HepG2 (cell line): ENCODE data around the gene ARHGDIA. TPM values are rescaled to one million over a fixed set of nuclear protein-coding genes. Genes with fewer than 3 reads are reported as not detected.
A peak's percentile ranks its signal among the peaks of the same experiment; 100 is the strongest.

Experiments used
- ATAC-seq: fragments of 200-7000 bp; cut with Tn5 transposase; 3 replicates; pipeline ENCODE4 v1.9.1; 2020; ENCODE audit warnings: mild to moderate bottlenecking, moderate library complexity
- BruUV-seq: library from RNA; stranded (reverse); fragments of 400-500 nt; replicated peaks from 2 replicates; lab custom pipeline; 2021; lab: Mats Ljungman, UMichigan
- CTCF ChIA-PET: fragments of 300-600 bp; formaldehyde crosslinking; extraction: SDS; loops from one replicate; lab custom pipeline; 2021; ENCODE audit warnings: low total read pairs, inconsistent platforms, low intra/inter-chr PET ratio; lab: Yijun Ruan, JAX
- POLR2A ChIA-PET: fragments of 350-600 bp; sonication (Branson Sonifier 250); formaldehyde crosslinking; loops from one replicate; lab custom pipeline; 2020; ENCODE audit warnings: antibody characterized with exemption, inconsistent platforms; lab: Yijun Ruan, JAX
- DNase-seq: peaks from one replicate; pipeline ENCODE4 v3.0.0-alpha.2; 2015; ENCODE audit warnings: low spot score
- FAIRE-seq: peaks from 3 replicates; lab custom pipeline; 2011; peaks lifted over from hg19 to GRCh38; lab: Jason Lieb, UNC
- H2AFZ ChIP-seq: one replicate; pipeline ENCODE4 v1.6.1; 2011; ENCODE audit warnings: low read length, inconsistent platforms
- H3K27ac ChIP-seq: fragments of 300-600 bp; 3 replicates; pipeline ENCODE4 v1.8.0; 2011; ENCODE audit warnings: mixed run types, mild to moderate bottlenecking, mixed read lengths, low read length, inconsistent platforms; ENCODE audit not compliant: insufficient read depth; ENCODE audit errors: extremely low read length
- H3K27me3 ChIP-seq, 2 experiments: fragments of 200-600 bp in 1 of 2; 2 replicates in 1 of 2; 3 replicates in 1 of 2; pipeline versions ENCODE4 v1.6.0 to v1.8.0; 2011; ENCODE audit warnings: low read length in 2 of 2, mild to moderate bottlenecking in 2 of 2, moderate library complexity in 2 of 2, inconsistent platforms in 1 of 2; ENCODE audit not compliant: insufficient read depth in 2 of 2, control insufficient read depth in 1 of 2
- H3K36me3 ChIP-seq, 2 experiments: fragments of 200-600 bp in 1 of 2; replicated peaks in 1 of 2; 2 replicates in 1 of 2; 3 replicates in 1 of 2; pipeline versions ENCODE4 v1.5.1 to v1.8.0; 2011; ENCODE audit warnings: low read length in 2 of 2, inconsistent platforms in 1 of 2; ENCODE audit not compliant: insufficient read depth in 2 of 2, control insufficient read depth in 1 of 2
- H3K4me1 ChIP-seq: 2 replicates; pipeline ENCODE4 v1.5.1; 2012; ENCODE audit warnings: low read length, inconsistent platforms; ENCODE audit not compliant: insufficient read depth
- H3K4me2 ChIP-seq: 2 replicates; pipeline ENCODE4 v1.6.0; 2011; ENCODE audit warnings: low read depth, low read length, inconsistent platforms
- H3K4me3 ChIP-seq, 3 experiments: fragments of 200-600 bp in 1 of 3; sonication (generic), shearing (Covaris generic) in 1 of 3; replicated peaks in 1 of 3; 2 replicates each; pipeline ENCODE4 v1.5.1; 2011 to 2016; ENCODE audit warnings: low read length in 3 of 3, inconsistent platforms in 2 of 3, low read depth in 2 of 3, mild to moderate bottlenecking in 2 of 3, control low read depth in 1 of 3, mixed read lengths in 1 of 3; ENCODE audit not compliant: insufficient read depth in 1 of 3
- H3K79me2 ChIP-seq: one replicate; pipeline ENCODE4 v1.6.1; 2011; ENCODE audit warnings: low read length, inconsistent platforms; ENCODE audit not compliant: insufficient read depth
- H3K9ac ChIP-seq: 2 replicates; pipeline ENCODE4 v1.6.0; 2011; ENCODE audit warnings: mild to moderate bottlenecking, low read depth, low read length, inconsistent platforms; ENCODE audit not compliant: insufficient read depth
- H3K9me3 ChIP-seq: 2 replicates; pipeline ENCODE4 v1.5.1; 2012; ENCODE audit warnings: mild to moderate bottlenecking, low read length
- H4K20me1 ChIP-seq: 2 replicates; pipeline ENCODE4 v1.6.0; 2011; ENCODE audit warnings: inconsistent platforms, mild to moderate bottlenecking, low read length, moderate library complexity; ENCODE audit not compliant: insufficient read depth
- AGO2 ChIP-seq: fragments of 200-400 bp; formaldehyde crosslinking; optimal IDR thresholded peaks from 2 replicates; pipeline ENCODE3; 2017; ENCODE audit warnings: mild to moderate bottlenecking, low read depth, low read length, moderate library complexity
- FOSL2 ChIP-seq: sonication (generic); formaldehyde crosslinking; IDR thresholded peaks from 2 replicates; pipeline ENCODE4 v1.4.0; 2020; ENCODE audit warnings: missing genetic modification reagents
- HCFC1 ChIP-seq: fragments of 150-350 bp; IDR thresholded peaks from 2 replicates; pipeline ENCODE4 v1.6.1; 2014; ENCODE audit warnings: low read depth, low read length
- SMAD1 ChIP-seq: sonication (generic); formaldehyde crosslinking; IDR thresholded peaks from 2 replicates; pipeline ENCODE4 v1.4.0; 2020; ENCODE audit warnings: missing genetic modification reagents, low read depth, mild to moderate bottlenecking, borderline replicate concordance
- SOX6 ChIP-seq, 2 experiments: fragments of 450-650 bp in 1 of 2; sonication (generic) in 1 of 2; formaldehyde crosslinking in 1 of 2; IDR thresholded peaks; 2 replicates each; pipeline versions ENCODE4 v1.4.0 to v1.6.1; 2017 to 2020; ENCODE audit warnings: antibody characterized with exemption in 1 of 2, mild to moderate bottlenecking in 1 of 2, missing genetic modification reagents in 1 of 2
- ZBTB33 ChIP-seq: sonication (generic); formaldehyde crosslinking; IDR thresholded peaks from 2 replicates; pipeline ENCODE4 v1.4.0; 2020; ENCODE audit warnings: missing genetic modification reagents
- ZNF333 ChIP-seq: sonication (generic); formaldehyde crosslinking; IDR thresholded peaks from 2 replicates; pipeline ENCODE4 v1.4.0; 2020; ENCODE audit warnings: mild to moderate bottlenecking, missing genetic modification reagents, borderline replicate concordance
- ZNF687 ChIP-seq: sonication (generic); formaldehyde crosslinking; IDR thresholded peaks from 2 replicates; pipeline ENCODE4 v1.5.1; 2020; ENCODE audit warnings: mild to moderate bottlenecking, missing genetic modification reagents, moderate library complexity
- ZNF770 ChIP-seq: sonication (generic); formaldehyde crosslinking; IDR thresholded peaks from 2 replicates; pipeline ENCODE4 v1.5.0; 2020; ENCODE audit warnings: mild to moderate bottlenecking, missing genetic modification reagents
- WGBS: methylation state at CpG from one replicate; pipeline ENCODE4 v1.1.6; 2017; ENCODE audit warnings: low lambda C conversion rate; 5-methylcytosine and 5-hydroxymethylcytosine counted together
- in situ Hi-C: cut with HindIII; loops from 2 replicates; pipeline ENCODE4 v1.10.0; 2017; ENCODE audit warnings: low pct_unique_long_range_greater_than_20kb; ENCODE audit not compliant: extremely low pct_ligation_motif_present
- intact Hi-C: fragments of 100-400 bp; cut with micrococcal nuclease; formaldehyde crosslinking; loops from one replicate; pipeline ENCODE4 v1.10.0; 2022; ENCODE audit not compliant: unreplicated experiment
- polyA plus RNA-seq, 8 experiments: library from polyadenylated mRNA; depleted of rRNA in 3 of 8; stranded (reverse) in 7 of 8; unstranded in 1 of 8; fragments of >200 nt; fragmentation: Illumina TruSeq in 4 of 8; extraction: Trizol in 4 of 8; gene quantifications; 2 replicates each; pipeline versions ENCODE4 v1.2.1 to v1.2.3, GENCODE V29; 2011 to 2016; ENCODE audit warnings: low read depth in 4 of 8, missing spikeins in 1 of 8, mixed read lengths in 1 of 8; ENCODE audit not compliant: insufficient read depth in 1 of 8
- total RNA-seq, 5 experiments: library from RNA; depleted of rRNA; stranded (reverse); fragments of >200 nt; fragmentation: Illumina TruSeq; extraction: Trizol; gene quantifications; 2 replicates each; pipeline ENCODE4 v1.2.3, GENCODE V29; 2016; ENCODE audit warnings: low read depth in 1 of 5

The ARHGDIA gene
- total and polyA plus RNA-seq, 2 of the 13 experiments (the other 11 are each of a cell fraction or from before 2014, with no cell fraction given) = 40.0 to 64.0 TPM

GRCh38 chr17:81828656-81829055, 42.5 kb downstream of the ARHGDIA start:
- ChIA-PET POLR2A (interaction anchor here (0.5 to 1.3 kb wide), 3 partner anchors 21 to 54 kb away, joined by 3 to 4 read pairs (median 3); no protein-coding TSS in a partner anchor), CTCF (no interaction called here)
- in situ Hi-C loops = no loop called here
- Histone ChIP-seq H3K27me3 (no peaks in the 10 kb centered on the region; a peak in 2 of 5 replicates), H3K79me2 (peaks cover 19% of the 10 kb centered on the region), H3K4me3 (no peak overlapping the region), H3K27ac (no peak overlapping the region), H2AFZ (no peak overlapping the region), H3K9me3 (no peaks in the 10 kb centered on the region), H3K9ac (peak overlapping the region; percentile 23; the same call in 1 of the 2 replicates), H3K36me3 (no peaks in the 10 kb centered on the region), H3K4me2 (no peak overlapping the region), H4K20me1 (no peaks in the 10 kb centered on the region; the same call in 1 of the 2 replicates), H3K4me1 (peaks cover 34% of the 10 kb centered on the region)
- DNase-seq = no peak
- 84% methylated on average over 6 of the region's 7 CpGs for WGBS
- BruUV-seq = no TSS peak
- FAIRE-seq = no peak
- TF ChIP-seq ZBTB33 (CRISPR knock-in tag) = no peak
- TF ChIP-seq ZNF687 (CRISPR knock-in tag) = 0 out of 2 replicates have a peak, but pooled peaks have one; percentile 13
- TF ChIP-seq FOSL2 = no peak
- peak; percentile 80 for TF ChIP-seq AGO2
- 0 out of 2 replicates have a peak, but pooled peaks have one; percentile 25 for TF ChIP-seq ZNF333 (CRISPR knock-in tag)
- no peak for TF ChIP-seq SMAD1
- no peak for TF ChIP-seq ZNF770 (CRISPR knock-in tag)
- no peak for TF ChIP-seq SOX6 (IDR thresholded peaks at IDR 0.05)
- TF ChIP-seq SOX6 (CRISPR knock-in tag; IDR thresholded peaks at IDR 0.05) = no peak
- TF ChIP-seq HCFC1 = no peak
- no peak for ATAC-seq
- intact Hi-C loops = no loop called here
